COLO829 (cell line): ENCODE results near the gene CLOCK.
"Not testable (repeated sequence)": the region's sequence is repeated elsewhere in the genome, so short reads cannot be mapped to it uniquely, and the experiment has no call there.

ENCODE experiments used
- DNase-seq: peaks from one replicate; pipeline ENCODE4 v3.0.0; 2012; ENCODE audit warnings: low spot score

The CLOCK gene, protein sequence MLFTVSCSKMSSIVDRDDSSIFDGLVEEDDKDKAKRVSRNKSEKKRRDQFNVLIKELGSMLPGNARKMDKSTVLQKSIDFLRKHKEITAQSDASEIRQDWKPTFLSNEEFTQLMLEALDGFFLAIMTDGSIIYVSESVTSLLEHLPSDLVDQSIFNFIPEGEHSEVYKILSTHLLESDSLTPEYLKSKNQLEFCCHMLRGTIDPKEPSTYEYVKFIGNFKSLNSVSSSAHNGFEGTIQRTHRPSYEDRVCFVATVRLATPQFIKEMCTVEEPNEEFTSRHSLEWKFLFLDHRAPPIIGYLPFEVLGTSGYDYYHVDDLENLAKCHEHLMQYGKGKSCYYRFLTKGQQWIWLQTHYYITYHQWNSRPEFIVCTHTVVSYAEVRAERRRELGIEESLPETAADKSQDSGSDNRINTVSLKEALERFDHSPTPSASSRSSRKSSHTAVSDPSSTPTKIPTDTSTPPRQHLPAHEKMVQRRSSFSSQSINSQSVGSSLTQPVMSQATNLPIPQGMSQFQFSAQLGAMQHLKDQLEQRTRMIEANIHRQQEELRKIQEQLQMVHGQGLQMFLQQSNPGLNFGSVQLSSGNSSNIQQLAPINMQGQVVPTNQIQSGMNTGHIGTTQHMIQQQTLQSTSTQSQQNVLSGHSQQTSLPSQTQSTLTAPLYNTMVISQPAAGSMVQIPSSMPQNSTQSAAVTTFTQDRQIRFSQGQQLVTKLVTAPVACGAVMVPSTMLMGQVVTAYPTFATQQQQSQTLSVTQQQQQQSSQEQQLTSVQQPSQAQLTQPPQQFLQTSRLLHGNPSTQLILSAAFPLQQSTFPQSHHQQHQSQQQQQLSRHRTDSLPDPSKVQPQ

DNA sequence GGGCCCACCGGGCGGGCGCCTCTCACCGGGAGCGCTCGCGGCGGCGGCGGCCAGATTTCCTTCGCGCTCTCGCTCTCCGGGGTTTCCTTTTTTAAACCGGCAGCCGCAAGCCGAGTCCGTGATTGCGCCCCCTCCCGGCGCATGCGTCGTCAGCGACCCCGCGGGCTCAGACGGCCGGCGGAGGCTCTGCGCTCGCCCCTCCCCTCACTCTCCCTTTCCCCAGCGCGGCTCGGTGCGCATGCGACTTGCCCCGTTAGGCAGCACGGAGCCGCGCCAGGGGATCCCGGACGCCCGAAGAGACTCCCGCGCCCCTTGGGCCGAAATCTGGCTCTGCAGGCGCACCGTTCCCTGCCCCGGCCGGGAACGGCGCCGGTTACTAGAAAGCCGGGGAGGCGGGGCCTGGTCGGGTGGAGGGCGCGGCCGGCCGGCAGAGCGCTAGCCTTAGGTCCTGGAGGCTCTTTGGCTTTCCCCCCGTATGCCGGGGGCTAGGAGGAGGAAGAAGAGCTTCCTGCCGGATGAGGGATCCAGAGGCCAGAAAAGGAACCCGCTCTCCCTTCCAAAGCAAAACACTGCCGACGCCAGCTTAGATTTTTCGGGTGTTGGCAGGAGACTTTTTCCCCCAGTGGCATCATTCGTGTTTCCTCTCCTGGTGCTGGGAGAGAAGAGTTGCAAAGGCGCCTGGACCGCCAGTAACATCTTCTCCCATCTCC, at the start of gene CLOCK:
CLOCK (minus strand) TSS at position 154 of the 710 bp plus-strand sequence. CDS start 64,124 bp downstream, outside the sequence.
- peak; percentile 69 for DNase-seq

DNA sequence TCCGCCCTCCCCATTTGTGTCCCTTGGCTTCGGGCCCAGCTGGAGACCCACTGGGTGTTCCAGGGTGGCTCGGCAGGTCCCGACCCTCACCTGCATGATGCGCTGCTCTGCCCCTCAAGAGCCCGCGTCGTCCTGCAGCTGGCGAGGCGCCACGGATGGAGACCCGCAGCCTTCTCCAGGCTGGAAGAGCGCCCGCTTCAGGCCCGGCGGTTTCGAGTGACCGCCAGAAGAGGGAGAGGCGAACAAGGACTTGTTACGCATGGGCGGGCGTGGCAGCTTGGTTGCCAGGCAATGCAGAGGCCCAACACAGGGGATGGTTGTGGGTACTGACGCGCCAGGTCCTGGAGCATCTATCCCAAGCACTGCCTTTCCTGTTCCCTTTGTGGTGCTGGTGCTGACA, 45.3 kb upstream of the CLOCK start, which contains the start of gene PDCL2:
PDCL2 (minus strand) TSS at position 232 of the 400 bp plus-strand sequence; CDS start at position 96, 136 bp downstream.
- DNase-seq = no peak

DNA sequence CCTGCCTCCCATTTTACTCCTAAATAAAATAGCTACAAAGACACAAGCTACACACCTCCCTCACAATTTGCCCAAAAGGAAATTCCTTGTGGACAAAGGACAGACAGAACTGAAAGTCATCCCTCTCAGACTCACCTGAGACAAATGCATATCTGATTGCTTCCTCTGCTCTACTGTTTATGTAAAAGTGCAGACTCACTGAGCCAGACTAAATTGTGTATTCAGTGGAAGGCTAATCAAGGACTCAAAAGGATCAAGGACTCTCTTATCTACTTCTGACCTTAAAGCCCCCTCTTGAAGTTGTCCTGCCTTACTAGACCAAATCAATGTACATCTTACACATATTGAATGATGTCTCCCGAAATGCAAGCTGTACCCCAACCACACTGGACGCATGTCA, 41.5 kb upstream of the CLOCK start:
- no peak for DNase-seq

DNA sequence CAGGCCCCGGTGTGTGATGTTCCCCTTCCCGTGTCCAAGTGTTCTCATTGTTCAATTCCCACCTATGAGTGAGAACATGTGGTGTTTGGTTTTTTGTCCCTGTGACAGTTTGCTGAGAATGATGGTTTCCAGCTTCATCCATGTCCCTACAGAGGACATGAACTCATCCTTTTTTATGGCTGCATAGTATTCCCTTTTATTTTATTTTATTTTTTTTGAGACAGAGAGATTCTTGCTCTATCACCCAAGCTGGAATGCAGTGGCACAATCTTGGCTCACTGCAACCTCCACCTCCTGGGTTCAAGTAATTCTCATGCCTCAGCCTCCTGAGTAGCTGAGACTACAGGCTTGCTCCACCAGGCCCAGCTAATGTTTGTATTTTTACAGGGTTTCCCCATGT, 36.1 kb upstream of the CLOCK start:
- DNase-seq = not testable (repeated sequence)

DNA sequence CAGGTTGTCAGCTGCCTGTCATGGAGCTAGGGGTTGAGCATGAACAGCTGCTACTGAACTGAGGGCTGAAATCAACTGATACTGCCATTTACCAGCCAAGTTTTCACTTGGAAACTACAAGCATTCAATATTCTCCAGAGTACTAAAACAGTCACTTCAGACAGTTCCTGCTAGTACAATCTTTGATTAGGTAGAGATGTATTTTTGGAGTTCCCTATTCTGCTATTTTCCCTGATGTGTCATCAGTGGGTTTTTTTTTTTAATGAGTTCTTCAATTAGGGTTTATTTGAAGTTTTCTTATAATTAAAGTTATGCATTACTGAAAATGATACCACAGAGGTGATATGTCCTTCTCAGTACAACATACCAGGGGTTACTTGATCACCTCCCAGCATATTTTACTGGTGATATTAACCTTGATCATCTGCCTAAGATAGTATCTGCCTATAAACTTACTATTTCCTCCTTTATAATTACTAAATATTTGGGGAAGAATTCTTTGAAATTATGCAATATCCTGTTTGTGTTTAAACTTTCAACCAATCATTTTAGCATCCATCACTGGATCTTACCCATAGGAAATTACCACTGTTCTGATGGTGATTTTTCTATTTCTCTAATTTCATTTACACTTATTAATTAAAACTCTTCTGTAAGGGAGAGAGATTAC, 31.8 kb upstream of the CLOCK start:
- no peak for DNase-seq

DNA sequence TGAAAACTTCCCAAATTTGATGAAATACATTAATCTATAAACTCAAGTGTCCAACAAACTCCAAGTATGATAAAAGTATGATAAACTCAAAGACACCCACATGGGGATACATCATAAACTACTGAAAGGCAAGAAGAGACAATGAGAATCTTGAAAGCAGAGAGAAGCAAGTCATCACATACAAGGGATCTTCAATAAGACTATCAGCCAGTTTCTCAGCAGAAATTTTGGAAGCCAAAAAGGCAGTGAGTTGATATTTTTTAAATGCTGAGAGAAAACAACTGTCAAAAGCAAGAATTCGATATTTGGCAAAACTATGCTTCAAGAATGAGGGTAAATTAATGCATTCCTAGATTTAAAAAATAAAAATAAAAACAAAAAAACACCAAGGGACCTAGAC, 28.8 kb upstream of the CLOCK start:
- DNase-seq = no peak

DNA sequence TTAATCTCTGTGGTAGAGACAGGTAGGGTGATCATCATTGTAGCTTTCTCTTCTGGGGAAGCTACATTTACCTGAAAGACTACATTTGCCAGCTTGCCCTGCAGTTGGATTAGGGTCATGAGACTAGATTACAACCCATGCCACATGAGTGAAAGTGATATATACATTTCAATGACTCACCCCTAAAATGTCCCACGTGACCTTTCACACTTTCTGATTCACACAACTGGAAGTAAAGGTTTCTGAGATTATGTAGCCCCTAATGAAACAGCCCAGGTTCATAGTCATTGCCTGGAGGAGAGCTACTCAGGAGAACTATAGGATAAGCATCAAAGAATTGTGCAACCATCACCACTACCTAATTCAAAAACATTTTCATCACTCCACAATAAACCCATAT, 27.5 kb upstream of the CLOCK start:
- no peak for DNase-seq

DNA sequence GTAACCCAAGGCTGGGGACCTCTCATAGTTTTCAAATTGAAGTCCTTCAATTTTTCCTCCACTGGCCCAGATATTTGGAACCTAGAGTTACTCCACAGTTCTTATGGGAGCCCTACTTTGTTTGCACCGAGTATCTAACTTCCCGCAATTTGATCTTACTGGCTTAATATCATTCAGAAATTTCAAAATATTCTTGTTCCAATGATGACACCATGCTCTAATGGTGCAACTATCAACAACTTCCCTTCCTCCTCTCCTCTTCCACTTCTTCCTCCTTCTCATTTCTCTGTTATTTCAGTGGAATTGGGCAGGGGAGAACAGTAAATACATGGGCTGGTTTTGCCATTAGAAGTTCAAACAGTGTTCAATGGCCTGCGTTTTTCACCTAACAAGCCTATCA, 25.1 kb upstream of the CLOCK start:
- no peak for DNase-seq

DNA sequence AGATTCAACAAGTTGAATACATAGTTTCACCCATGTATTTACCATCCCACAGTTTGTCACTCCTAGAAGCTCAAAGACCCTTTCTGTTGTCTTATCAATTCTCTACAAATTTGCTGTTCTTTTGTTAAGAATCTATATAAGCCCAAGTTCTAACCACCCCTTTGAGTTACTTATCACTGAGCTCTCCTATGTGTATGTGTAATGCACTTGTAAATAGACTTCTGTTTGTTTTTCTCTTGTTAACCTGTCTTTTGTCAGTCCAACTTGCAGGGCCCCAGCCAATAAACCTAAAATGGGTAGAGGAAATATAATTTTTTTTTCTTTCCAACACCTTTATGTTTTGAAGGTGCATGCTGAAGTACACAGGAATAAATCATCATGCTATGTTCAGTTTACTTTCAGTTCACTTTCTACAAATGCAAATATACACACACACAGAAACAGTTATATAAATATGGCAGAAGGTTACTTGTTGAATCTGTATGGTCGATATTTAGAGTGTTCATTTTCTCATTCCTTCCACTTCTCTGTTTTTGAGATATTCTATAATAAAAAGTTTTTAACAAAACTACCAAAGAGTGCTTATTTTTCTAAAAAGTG, 22.3 kb upstream of the CLOCK start:
- DNase-seq = no peak

DNA sequence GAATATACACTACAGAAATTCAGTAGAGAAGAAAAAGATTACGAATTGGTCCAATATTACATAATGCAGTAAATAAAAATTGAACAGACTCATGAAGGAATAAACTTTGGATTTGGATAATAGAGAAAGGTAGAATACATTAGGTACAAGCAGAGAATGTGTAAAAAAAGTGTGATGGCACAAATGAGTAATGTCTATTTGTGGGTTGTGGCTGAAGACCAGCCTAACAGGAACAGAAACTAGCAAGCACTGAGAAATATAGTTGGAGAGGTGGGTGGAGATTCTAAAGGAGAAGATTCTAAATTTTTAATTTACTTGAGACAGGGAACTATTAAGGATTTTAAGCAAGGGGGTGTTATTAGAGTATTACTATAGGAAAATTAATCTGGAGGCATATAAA, 15.2 kb upstream of the CLOCK start:
- DNase-seq = no peak

DNA sequence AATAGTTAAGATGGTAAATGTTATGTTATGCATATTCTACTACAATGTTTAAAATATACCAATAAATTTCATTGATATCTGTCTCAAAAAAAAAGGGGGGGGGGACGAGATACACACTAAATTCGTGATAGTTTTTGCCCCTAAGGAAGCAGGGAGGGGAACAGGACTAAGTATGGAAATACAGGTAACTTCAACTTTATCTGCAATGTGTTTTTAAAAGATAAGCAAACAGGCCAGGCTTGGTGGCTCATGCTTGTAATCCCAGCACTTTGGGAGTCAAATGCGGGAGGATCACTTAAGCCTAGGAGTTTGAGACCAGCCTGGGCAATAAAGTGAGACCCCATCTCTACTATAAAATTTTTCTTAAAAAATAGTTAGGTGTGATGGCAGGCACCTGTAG, 13.4 kb upstream of the CLOCK start:
- no peak for DNase-seq

DNA sequence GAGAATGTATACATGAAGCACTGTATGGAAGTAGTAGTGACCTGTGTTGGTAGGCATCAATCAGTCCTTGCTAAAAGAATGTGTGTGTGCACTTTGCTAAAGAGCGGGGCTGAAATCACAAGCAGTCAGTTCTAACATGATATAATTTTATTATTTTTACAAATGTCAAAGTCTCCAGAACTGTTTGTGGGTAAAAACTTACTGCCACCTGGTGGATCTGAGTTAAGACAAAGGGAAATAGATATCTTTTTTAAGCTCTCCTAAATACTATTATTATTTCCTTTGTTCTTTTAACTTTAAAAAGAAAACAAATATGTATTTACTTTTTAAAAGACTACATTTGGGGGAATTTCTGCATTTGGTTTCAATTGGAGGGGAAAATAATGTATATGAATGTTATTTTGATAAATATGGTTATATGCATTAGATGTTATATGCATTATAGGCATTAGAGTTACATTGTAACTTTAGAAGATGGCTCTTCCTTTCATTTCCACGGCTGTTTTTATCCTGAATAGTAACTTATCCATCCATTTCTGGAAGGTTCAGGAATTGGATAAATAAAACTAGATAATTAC, 7.8 kb upstream of the CLOCK start:
- DNase-seq = peak; percentile 38

DNA sequence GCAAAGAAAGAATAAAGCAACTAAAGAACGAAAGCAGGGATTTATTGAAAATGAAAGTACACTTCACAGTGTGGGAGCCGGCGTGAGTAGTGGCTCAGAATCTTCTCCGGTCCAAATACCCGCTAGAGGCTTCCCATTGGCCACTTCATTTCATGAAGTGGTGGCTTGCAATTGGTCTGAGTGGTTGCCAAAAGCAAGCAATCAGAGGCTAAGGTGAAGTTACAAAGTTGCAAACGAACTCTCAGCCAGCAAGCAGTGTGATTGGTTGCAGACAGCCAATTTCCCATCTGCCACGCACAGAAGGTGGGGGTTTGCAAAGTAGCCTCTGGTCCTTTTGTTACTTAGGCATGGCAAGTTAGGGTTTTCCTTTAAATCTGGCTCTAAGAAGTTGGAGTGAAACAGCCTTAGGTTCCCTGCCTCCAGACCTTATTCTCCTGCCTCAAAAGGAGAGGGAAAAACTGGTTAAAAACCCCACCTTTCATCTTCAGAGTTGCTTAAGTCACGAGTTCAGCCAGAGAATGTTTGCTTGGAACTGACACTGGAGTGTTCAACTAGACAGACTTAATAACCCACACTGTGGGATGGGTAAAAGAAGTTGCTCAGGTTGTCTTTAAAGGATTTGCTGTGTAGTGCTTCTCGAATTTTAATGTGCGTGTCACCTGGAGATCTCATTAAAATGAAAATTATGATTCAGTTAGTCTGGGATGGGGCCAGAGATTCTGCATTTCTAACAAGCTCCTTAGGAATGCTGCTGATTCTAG, 6.9 kb upstream of the CLOCK start:
- peak; percentile 73 for DNase-seq

DNA sequence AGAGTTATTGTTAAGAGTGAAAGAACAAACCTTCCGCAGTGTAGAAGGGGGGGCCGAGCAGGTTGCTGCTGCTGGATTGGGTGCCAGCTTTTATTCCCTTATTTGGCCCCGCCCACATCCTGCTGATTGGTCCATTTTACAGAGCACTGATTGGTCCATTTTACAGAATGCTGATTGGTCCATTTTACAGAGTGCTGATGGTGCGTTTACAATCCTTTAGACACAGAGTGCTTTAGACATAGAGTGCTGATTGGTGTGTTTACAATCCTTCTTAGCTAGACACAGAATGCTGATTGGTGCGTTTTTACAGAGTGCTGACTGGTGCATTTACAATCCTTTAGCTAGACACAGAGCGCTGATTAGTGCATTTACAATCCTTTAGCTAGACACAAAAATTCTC, 5.3 kb upstream of the CLOCK start:
- DNase-seq = not testable (repeated sequence)

DNA sequence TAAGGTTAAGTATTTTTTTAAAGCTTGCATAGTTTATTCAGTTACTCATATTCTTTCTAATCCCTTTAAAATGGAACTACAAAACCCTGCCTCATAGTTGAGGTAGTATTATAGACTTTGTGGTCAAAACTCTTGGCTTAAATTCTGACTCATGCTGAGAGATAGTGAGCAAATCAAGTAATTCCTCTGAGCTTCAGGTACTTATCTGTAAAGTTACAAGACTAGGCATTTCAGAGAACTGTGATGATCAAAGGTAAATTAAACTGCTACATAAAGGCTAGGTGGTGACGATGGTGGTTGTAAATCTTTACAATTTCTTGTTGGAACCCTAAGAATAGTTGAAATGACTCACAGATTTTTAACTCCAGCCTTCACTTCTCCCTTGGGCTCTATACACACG, 3.2 kb upstream of the CLOCK start:
- peak; percentile 48 for DNase-seq

DNA sequence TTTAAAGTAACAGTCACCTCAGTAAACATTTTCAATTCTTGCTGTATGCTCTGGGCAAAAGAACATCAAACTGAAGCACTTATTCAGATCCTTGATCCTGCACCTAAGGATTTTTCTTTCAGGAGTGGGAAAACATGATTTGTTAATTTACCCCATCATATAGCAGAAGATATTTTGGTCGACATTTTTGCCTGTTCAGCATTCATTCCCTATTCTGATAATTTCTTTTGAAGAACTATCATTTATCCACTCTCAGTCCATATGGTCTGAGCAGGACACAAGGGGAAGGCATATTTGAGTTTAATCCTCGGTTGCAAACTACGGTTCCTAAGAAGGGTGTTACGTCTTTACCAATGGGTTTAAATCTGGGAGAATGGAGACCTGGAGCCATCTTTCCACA, 1.2 kb upstream of the CLOCK start:
- no peak for DNase-seq

DNA sequence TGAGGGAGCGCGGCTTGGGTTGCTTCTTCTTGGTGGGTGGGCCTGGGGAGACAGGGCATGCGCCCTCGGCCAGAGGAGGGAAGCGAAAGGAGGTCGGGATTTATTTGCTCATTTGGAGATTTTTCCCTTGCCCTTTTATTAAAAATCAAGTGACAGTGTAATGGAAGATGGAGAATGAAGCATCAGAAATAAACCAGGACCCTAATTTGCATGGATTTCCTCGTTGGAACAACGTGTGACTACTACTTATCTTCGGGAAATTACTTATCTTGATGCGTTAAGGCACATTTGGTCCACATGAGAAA, 709 bp upstream of the CLOCK start:
- peak; percentile 33 for DNase-seq

DNA sequence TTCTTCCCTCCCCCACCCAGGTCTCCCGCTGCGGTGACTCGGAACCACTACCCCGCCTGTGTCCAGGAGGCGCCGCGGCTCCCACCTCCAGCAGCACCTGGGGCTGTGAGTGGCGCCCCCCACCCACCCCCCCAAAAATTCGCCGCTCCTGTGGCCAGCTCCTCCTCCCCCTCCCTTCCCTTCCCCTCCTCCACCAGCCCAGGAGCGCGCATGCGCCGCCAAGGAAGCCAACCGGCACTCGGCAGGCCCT, 278 bp downstream of the CLOCK start:
- no peak for DNase-seq

DNA sequence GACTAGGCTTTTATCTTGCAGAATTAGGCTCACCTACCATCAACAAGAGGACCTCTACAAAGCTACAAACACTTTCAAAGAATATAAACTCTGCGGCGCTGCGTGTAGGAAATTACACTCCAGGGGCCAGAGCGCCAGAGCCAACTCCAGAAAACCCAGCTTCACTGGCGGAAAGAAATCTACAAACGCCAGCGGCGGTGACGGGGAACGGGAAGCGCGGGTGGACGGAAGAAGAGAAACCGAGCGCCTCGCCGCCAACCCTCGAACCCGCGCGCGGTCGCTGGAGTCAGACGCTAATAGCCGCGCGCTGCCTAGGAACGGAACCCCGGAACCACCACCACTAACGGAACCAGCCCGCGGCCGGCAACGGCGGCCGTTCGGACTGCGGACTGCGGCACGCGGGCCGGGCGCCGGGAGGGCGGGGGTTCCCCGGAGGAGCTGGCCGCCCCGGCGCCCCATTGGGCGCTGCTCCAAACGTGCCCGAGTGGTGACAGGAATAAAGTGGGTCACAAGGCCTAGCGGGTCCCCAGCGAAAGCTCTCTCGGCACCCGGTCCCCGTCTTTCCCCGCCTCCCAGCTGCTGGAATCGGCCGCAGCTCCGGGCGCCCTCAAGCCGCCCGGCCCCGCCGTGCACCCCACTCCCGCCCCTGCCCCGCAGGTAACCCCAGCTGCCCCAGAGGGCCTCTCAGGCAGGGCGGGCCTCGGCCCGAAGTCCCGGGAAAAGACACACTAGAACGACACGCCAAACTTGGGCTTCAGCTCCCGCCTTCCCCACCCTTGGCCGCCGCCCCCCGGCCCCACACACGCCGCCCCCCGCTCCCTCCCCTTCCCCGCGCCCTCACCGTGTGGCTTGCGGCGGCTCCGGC, 836 bp downstream of the CLOCK start:
- peak; percentile 33 for DNase-seq

DNA sequence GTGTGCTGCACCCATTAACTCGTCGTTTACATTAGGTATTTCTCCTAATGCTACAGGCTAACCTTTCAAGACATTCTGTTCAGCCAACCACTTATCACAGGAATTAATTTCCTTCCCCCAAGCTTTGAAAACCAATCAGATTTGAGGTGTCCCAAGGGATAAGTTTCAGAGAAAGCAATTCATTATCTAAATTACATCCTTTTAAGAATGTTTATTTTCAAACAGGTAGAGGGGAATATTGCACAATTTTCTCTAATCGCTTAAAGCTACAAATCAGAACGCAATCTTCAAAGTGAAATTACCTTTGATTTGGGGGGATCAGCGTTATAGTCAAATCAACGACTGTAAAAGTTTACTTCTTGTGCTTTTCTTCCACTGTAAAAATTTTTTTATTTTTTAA, 1.6 kb downstream of the CLOCK start:
- no peak for DNase-seq
